ENCODE measurements around the gene FLOT2.

- TF ChIP-seq CTCF (IDR thresholded peaks at IDR 0.05): no peak
- TF ChIP-seq POLR2AphosphoS5 (IDR thresholded peaks at IDR 0.05): no peak
- no peak for TF ChIP-seq POLR2A (IDR thresholded peaks at IDR 0.05)
These were observed 17.5 kb downstream of the FLOT2 start for GRCh38 chr17:28879886-28880571.
